GM20000 (cell line): ENCODE measurements around the gene SLC25A27.

Experiments
- DNase-seq: peaks from one replicate; pipeline ENCODE4 v3.0.0; 2012; ENCODE audit warnings: low spot score
- CTCF ChIP-seq: IDR thresholded peaks from 2 replicates; pipeline ENCODE4 v1.5.1; 2012; ENCODE audit warnings: mild to moderate bottlenecking, control low read depth; ENCODE audit errors: extremely low read depth, missing control alignments

Gene SLC25A27

GRCh38 chr6:46667377-46667776, 14.6 kb downstream of the SLC25A27 start:
- no peak for DNase-seq
- no peak for TF ChIP-seq CTCF

DNA sequence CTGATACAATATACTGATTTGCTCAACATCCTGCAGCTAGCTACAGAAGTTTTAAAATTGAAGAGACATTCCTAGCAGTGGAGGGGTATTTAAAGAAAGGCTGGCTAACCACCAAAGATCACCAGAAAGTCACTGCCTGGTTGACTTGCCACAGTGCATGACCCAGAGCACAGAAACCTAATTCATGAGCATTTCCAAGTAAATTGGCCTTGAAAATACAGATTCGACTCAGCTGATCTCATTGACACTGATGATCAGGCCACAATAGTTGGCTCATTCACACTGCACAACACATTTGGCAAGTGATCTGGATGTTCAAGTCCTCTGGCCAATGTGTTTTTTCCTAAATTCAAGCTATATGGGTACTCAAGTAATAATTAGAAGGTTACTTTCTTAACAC, 21.6 kb downstream of the SLC25A27 start:
- TF ChIP-seq CTCF: no peak
- no peak for DNase-seq

GRCh38 chr6:46676604-46677313, 24.0 kb downstream of the SLC25A27 start:
- no peak for DNase-seq
- TF ChIP-seq CTCF: no peak

DNA sequence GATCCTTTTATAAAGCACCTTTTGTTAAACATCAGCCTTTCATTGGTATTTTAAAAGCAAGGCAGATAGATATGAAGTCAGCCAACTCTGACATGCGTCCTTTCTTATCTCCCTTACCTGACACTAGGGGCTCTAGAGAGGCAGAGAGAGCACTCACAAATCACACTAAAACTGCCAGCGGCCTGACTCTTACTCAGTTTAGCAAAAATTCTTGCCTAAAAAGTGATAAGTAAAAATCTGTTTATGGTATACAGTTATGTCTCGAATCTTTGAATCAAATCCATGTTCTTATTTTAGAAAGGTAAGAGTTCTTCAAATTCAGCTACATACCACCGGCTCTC, 24.5 kb downstream of the SLC25A27 start:
- DNase-seq: no peak

GRCh38 chr6:46684771-46685170, 32.0 kb downstream of the SLC25A27 start:
- no peak for DNase-seq
- no peak for TF ChIP-seq CTCF

More for the DNA sequence above, 24.5 kb downstream of the SLC25A27 start:
- no peak for TF ChIP-seq CTCF

DNA sequence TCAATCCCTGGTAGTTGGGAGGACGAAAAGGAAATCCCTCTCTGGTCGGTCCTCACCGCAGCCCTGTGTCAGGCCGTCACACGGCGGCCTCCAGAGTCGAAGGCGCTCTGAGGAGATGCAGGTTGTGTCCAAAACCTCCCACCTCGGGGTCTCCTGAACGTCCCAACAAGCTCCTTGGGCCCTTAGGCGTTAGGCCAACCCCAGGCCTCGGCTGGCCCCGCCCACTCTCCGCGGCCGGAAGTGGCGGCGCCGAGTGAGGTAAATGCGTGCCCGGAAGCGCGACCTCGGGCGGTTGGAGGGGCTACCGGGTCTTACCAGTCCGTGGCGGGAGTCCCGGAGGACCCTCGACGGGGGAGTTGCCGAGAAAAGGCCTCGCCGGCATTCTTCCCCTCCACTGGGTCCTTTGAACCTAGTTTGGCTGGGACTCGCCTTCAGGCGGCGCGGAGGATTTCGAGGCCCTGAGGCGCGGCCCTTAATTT, 34.9 kb downstream of the SLC25A27 start, which contains the start of gene TDRD6:
Gene TDRD6 (plus strand): TSS at position 267 of the 479 bp plus-strand sequence. CDS start 244 bp downstream, outside the sequence.
- DNase-seq: no peak
- no peak for TF ChIP-seq CTCF

DNA sequence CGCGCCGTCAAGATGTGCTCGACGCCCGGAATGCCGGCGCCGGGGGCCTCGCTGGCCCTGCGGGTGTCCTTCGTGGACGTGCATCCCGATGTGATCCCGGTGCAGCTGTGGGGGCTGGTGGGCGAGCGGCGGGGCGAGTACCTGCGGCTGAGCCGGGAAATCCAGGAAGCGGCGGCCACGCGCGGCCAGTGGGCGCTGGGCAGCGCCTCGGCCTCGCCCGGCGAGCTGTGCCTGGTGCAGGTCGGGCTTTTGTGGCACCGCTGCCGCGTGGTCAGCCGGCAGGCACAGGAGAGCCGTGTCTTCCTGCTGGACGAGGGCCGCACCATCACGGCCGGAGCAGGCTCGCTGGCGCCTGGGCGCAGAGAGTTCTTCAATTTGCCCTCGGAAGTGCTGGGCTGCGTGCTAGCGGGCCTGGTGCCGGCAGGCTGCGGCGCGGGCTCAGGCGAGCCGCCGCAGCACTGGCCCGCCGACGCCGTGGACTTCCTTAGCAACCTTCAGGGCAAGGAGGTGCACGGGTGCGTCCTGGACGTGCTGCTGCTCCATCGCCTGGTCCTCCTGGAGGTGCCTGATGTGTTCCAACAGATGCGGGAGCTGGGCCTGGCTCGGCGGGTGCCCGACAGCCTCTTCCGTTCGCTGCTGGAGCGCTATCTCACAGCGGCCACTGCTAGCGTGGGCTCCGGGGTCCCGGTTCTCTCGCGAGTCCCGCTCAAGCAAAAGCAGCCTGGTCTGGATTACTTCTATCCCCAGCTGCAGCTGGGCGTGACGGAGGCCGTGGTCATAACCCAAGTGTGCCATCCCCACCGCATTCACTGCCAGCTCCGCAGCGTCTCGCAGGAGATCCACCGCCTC, 35.6 kb downstream of the SLC25A27 start:
- DNase-seq: no peak
- TF ChIP-seq CTCF: no peak
